Endometrial microvascular endothelial cells (primary cell): ENCODE measurements around the gene TSKU. TPM values are rescaled to one million over a fixed set of nuclear protein-coding genes. Genes with fewer than 3 reads are reported as not detected.
"Not testable (repeated sequence)": the region's sequence is repeated elsewhere in the genome, so short reads cannot be mapped to it uniquely, and the experiment has no call there.

ENCODE experiments used
- in situ Hi-C: cut with HindIII; loops from 2 replicates; pipeline ENCODE4 v1.10.0; 2017; ENCODE audit warnings: low sequenced_read_pairs, low pct_unique_long_range_greater_than_20kb; ENCODE audit errors: inconsistent ontology term
- total RNA-seq: library from RNA; depleted of rRNA; stranded (reverse); fragments of >200 nt; gene quantifications from one replicate; pipeline ENCODE4 v1.2.3, GENCODE V29; 2015; ENCODE audit errors: inconsistent ontology term

The TSKU gene, protein sequence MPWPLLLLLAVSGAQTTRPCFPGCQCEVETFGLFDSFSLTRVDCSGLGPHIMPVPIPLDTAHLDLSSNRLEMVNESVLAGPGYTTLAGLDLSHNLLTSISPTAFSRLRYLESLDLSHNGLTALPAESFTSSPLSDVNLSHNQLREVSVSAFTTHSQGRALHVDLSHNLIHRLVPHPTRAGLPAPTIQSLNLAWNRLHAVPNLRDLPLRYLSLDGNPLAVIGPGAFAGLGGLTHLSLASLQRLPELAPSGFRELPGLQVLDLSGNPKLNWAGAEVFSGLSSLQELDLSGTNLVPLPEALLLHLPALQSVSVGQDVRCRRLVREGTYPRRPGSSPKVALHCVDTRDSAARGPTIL
- total RNA-seq: 8.2 TPM

DNA sequence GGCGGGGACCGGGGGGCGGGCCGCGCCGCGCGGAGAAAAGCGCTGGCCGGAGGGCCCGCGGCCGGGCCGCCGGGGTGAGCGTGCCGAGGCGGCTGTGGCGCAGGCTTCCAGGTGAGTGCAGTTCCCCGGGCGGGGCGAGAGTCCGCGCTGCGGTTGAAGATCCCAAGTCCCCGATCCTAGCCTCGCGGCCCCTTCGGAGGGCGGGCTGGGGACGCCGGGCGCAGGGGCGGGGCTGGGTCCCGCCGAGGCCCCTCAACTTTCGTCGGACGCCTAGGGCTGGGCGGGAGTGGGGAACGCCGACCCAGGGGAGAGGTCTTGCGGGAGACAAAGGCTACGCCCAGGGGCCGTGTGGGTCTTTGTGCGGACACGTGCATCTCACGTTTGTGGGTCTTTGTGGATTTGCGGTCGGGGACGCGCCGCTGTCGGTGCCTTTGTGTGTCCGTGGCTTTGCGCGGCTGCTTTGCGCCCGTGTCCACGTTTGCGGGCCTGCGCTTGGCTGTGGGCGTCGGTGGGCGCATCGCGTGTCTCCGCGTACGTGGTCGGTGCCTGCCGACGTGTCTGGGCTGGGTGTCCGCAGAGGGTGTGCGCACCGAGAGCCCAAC is at the start of gene TSKU:
Gene TSKU, plus strand, starts transcription at position 63 of the 602 bp plus-strand sequence. CDS start 12,261 bp downstream, outside the sequence.
- in situ Hi-C loops: no loop called here

DNA sequence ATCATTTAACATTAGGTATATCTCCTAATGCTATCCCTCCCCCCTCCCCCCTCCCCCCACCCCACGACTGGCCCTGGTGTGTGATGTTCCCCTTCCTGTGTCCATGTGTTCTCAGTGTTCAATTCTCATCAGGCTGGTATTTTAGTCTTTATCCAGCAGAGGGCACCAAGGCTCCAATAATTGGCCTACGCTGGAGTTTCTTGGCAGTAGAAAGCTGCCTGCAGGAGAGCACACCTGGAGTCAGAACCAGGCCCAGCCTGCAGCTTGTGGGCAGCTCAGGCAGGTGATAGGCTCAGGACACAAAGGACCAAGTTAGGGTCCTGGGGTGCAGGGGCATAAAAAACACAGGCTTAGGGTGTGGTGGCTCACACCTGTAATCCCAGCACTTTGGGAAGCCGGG is 49.2 kb upstream of the TSKU start:
- in situ Hi-C loops: not testable (repeated sequence)

DNA sequence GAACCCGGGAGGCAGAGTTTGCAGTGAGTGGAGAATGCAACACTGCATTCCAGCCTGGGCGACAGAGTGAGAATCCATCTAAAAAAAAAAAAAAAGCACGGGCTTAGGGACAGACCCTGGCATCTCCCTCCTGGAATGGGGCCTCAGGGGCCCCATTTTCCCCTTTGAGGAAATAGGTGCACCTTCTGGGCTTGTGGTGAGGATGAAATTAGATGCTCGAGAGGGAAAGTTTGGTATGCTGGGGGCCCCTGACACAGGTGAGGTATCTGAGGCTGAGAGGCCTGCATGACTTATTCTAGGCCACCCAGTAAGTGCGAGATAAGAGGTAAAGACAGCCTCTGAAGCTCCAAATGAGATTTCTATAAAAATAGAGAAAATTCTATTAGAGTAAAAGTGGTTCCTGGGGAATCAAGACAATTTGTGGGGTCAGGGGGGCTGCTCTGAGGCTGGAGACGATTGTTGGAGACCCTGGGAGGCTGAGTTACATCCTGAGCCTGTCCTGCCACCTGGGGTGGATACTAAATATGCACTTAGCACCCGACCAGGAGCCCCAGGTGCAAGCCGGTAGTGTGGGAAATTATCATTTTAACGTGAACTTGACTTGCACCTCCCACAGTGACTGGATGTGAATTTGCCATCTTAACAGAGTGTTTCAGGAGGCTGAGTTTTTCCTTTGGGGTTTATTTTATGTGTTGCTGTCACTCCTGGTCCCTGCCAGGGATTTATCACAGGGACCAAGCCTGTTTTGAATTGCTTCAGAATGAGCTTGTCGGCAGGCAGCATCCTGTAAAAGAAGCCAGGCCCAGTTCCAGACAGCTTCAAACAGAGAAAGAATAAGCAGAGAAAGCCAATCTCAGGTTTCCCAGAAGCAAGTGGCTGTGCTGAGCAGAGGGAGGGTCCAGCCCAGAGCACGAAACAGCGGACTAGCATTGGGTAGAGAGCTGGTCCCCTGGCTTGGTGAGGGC is 48.4 kb upstream of the TSKU start:
- in situ Hi-C loops: no loop called here

DNA sequence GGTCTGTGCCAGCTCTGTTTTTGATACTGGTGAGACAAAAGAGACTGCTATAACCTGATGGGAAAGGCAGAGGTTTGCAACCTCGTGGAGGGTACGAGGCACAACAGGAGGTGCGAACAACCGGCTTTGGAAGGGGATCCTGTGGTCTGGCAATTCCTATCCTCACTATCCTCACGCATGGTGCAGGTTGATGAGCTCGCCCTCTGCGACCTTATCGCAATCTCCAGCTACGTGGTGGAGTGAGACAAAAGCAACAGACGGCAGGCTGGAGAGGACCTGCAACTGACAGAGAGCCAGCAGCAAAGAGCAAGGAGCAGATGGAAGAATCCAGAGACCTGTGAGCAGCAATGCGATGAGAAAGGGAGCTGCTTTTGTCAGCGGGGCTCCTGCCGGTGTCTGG is 47.3 kb upstream of the TSKU start:
- in situ Hi-C loops: no loop called here

DNA sequence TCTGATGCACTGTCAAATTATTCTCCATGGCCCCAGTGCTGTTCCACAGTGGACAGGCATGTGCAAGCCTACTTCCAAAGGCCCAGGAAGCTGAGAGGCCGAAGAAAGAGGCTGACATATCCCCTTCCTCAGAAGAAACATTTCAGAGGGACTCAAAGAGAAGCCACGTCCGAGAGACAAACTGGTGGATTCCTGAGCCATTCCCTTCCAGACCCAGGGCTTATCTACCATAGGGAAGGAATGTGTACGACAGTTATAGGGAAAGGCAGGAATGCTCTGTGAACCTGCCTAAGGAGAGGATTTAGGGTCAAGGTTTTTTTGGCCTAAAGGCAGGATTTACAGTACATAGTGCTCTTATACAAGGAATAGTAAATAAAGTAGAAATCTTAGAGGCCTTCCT is 46.9 kb upstream of the TSKU start:
- in situ Hi-C loops: no loop called here

DNA sequence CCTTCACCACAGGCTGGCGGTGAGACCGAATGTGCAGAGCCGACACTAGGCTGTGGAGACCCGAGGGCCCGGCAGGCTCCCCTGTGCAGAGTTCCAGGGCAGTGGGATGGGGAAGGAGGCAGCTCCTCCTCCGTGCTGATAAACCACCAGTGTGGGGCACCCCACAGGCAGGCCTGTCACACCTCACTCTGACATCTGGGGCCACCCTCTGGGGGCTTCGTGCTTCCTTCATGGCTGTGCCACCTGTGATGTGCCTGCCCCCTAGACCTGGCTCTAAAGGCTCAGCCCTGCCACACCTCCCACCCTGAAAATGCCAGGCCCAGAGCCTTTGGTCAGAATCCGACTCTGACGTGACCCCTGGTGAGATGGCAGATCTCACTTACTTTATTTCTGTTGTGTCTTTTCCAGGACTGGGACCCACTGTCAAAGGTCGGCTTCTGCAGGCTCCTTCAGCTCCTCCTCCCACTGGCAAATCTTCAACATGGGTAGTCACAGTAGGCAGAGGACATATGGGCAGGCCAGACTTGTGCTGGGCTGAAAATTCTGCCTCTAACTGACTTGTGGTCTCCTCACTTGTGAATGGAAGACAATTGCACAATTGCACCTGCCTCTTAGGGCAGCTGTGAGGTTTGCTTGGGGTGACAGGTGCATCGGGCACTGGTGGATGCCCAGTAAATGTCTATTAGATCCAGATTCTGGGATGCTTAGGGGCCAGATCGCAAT is 46.2 kb upstream of the TSKU start:
- in situ Hi-C loops: no loop called here

DNA sequence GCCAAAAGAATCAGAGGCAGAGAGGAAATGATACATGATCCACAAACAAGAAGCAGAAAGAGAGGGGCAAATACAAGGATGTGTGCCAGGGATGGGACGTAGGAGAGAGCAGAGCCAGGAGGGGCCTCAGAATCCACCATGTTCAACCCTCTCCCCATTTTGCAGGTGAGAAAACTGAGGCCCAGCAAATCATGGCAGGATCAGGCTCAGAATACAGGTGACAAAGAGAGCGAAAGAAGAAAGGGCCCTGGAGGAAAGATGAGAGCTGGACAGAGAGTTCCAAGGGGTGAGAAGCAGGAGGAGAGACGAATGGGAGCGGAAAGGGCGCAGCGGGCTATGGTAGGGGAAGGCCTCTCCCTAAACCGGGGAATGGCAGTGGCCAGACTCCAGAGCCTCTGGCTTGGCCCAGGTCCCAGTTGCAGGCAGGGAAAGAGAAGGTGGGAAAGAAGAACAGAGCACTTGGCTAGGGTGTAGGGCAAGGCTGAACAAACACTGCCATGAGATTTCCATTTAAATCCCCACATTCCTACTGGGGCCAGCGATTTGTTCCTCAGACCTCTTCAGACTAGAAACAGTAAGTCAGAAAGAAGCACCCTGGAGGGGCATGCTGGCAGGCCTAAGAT is 44.4 kb upstream of the TSKU start:
- in situ Hi-C loops: no loop called here

DNA sequence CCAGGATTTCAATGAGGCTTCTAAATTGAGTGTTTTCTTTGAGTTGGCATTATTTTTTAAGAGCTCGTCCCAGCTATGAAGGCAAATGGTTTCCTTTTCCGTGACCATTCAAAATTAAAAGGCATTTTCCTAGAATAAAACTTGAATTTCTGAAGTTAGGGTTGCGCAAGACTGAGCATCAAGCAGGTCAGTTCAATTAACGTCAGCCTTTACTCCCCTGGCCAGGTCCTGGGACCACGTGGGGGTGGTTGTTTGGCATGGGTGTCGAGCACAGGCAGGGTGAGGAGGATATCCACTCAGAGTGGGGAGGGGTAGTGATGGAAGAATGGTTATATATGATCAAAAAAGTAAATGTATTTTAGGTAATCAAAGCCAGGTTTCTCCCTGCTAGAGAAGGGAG is 43.4 kb upstream of the TSKU start:
- in situ Hi-C loops: no loop called here

DNA sequence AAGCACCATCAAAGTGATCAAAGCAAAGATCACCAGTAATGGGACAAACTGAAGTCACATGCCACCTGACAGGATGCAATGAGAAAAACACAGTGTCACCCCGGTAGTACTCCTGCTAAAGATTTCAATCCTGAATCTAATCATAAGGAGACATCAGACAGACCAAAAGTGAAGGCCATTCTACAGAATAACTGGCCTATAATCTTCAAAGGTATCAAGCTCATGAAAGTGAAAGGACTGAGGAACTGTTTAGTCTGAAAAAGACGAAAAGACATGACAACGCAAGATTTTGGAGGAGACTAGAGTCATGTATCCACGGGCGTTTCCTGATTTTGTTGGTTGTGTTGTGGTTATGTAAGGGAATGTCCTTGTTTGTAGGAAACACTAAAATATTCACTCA is 42.4 kb upstream of the TSKU start:
- in situ Hi-C loops: no loop called here

DNA sequence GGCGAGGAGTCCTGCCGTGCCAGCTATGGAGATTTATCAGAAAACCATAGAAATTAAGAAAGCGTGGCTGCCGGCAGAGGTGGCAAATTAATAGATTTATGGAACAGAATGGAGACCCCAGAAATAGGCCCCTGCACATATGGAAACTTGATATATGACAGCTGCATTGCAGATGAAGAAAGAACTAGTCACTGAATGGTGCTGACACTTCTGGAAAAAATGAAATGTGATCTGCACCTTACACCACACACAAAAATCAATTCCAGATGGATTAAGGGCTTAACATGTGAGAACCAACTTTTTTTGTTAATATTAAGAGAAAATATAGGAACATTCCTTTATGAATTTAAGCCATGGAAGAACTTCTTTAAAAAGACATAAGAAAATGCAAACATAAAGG is 40.3 kb upstream of the TSKU start:
- in situ Hi-C loops: no loop called here

DNA sequence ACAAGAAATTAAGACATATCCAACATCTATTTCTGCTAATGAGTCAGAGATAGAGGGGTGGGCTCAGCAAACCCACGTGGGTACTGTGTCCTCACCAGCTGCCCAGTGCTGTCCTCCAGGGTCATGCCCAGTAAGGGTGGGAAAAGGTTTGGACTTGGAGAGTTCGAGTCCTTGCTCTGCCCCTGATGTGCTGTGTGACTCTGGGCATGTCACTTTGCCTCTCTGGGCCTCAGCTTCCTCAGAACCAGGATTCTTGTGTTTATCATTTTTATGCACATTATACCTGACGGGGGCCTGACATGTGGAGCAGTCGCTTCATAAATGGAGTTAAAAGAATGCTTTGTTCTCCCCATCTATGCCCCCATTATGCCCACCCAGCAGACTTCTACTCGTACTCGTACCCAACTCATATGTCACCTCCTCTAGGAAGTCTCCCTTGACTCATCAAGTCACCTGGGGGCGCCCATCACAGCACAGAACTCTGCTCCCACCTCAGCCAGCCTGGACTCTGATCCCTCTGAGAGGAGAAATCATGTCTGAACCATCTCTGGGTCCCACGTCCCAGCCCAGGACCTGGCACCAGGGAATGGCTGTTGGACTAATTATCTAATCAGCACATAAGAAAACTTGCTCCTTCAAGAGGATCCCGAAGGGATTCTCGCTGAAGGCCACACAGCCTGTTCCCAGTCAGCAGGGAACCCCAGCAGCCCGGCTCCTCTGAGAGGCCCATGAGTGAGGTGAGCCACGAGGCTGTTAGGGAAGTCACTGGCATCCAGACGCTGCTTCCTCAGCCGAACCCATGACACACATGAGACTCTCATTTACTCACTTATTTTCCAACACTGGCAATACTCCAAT is 38.7 kb upstream of the TSKU start:
- in situ Hi-C loops: no loop called here

DNA sequence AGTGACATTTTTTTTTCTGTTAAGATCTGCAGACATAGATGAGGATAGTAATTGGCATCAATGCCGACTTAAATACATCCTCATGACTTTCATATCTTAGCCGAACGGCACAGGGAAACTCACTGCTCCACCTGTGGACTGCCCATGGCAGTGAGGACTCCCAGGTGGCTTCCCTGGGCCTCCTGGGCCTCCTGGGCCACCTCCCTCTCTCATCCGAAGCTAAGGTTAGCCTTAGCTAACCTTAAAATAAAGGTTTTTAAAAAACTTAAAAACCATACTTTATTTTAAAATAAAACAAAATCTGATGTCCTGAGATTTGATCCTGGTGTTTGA is 38.1 kb upstream of the TSKU start:
- in situ Hi-C loops: no loop called here

DNA sequence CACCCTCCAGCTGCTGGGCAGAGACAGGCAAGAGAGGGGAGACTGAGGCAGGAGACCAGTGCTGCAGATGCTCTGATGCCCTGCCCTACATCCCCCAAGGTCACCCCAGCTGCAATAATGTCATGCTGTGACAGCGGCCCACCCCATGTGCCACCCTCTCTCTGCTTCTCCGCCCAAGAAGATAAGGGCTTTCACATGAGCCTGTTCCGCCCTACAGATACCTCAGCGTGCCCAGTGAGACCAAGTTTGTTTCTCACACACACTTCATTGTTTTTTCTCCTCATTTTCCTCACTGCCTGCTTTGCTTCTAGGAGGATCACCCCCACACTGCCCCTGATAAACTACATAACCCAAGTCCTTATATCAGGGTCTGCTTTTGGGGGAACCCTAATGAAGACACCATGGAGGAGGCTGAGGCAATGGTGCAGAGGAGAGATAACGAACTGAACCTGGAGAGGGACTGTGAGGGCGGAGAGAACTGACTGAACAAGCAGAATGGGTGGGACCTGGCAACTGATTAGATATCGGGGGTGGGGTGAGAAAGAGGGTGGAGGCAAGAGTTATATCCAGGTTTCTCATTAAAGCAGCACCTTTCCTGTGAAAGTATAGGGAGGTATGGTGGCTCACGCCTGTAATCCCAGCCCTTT is 37.5 kb upstream of the TSKU start:
- in situ Hi-C loops: no loop called here

DNA sequence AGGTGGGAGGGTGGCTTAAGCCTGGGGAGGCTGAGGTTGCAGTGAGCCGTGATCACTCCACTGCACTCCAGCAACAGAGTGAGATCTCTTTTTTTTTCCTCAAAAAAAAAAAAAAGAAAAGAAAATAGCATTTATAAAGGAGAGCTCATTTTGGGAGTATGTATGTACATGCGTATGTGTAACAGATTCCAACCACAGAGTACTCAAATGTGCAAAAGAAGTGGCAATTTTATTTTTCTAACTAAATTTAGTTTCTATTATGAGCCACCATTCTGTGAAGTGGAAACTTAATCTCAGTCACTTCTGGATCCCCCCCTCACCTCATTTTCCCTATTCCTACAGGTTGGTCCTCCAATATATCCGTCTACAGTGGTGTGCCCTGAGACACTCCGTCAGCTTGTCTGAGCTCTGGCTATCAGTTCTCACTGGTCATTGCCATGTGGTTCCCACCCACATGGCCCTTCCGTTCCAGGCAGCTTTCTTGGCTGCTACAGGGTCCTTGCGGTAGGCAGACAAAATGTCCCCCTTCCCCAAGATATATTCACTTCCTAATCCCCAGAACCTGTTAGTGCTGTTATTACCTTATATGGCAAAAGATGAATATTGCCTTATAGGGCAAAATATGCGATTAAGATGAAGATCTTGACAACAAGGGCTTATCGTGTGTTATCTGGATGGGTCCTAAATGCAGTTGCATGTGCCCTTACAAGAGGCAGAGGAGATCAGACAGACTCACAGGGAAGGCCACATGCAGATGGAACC is 35.8 kb upstream of the TSKU start:
- in situ Hi-C loops: no loop called here

DNA sequence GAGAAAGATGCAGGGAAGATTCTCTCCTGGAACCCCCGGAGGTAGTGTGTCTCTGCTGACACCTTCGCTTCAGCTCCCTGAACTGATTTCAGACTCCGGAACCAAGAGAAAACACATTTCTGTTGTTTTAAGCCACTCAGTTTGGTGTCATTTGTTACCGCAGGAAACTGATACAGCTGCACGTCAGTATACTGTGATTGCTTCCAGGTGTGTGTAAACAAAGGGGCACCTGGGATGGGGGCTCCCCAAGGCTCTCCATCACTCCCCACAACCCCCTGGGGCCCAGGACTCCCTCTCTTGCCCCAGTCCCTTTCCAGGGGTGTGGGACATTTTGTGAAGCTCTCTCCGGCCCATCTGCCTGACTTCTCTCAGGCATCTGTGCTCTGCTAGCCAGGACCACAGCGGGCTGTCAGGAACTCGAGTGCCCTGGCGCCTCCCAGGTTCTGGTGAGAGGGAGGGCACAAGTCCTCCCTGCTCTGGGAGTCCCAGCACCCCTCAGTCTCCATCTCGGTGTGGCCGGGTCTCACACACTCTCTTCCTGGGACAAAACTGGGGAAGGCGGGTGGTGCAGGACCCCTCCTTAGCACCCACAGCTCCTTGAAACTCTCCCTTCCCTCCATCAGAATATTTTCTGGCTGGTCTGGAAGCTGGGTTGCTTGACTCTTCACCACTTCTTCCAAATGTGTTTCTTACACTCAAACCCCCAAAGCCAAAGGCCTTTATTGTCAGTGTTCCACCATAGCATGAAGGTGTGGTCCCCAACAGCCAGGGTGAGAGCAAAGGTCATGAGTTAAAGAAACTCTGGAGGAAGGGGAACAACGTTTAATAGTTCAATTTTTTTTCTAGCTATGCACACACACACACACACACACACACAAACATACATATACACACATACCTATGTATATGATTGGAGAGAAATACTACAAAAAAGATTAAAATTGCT is 35.0 kb upstream of the TSKU start:
- in situ Hi-C loops: no loop called here

DNA sequence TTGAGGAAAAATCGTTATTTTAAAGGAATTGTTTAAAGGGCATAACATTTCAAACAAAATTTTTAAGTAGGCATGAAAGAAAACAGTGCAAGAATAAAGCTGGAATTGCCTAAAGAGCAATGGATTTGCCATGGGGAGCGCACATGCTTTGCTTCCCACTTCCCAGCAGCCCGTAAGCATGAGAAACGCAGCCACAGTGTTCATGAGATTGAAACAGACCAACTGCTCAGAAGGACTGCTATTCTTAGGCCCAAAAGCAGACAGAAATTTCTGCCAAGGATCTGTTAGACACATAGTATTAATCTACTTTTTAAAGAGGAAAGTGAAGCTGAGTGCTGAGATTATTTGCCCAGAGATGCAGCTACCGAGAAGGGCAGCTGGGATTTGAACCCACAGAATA is 34.2 kb upstream of the TSKU start:
- in situ Hi-C loops: no loop called here
